SK-N-SH (cell line): ENCODE results near the gene HEG1. TPM values are rescaled to one million over a fixed set of nuclear protein-coding genes. Genes with fewer than 3 reads are reported as not detected.

Experiments
- CTCF ChIA-PET: fragments of 300-600, 350-600 bp; formaldehyde crosslinking; extraction: SDS; loops from one replicate; lab custom pipeline; 2021; lab: Yijun Ruan, JAX
- POLR2A ChIA-PET: fragments of 350-600 bp; sonication (Branson Sonifier 250); formaldehyde crosslinking; extraction: SDS; loops from one replicate; lab custom pipeline; 2020; ENCODE audit warnings: antibody characterized with exemption, inconsistent platforms; lab: Yijun Ruan, JAX
- DNase-seq: peaks from one replicate; pipeline ENCODE4 v3.0.0; 2012
- H2AFZ ChIP-seq: fragments of 200-600 bp; sonication (generic); 2 replicates; pipeline ENCODE4 v1.8.1; 2016; ENCODE audit warnings: antibody characterized with exemption, mild to moderate bottlenecking, low read depth
- H3F3A ChIP-seq: fragments of 200-600 bp; sonication (generic); replicated peaks from 2 replicates; pipeline ENCODE3; 2016; ENCODE audit warnings: antibody characterized with exemption, mild to moderate bottlenecking; ENCODE audit not compliant: insufficient read depth
- H3K27ac ChIP-seq, 2 experiments: fragments of 200-500 bp in 1 of 2; fragments of 200-600 bp in 1 of 2; sonication (Bioruptor generic) in 1 of 2; sonication (generic), shearing (Covaris generic) in 1 of 2; 2 replicates each; pipeline versions ENCODE4 v1.5.1 to v1.6.1; 2014 to 2016; ENCODE audit warnings: low read depth in 2 of 2, inconsistent platforms in 1 of 2, low read length in 1 of 2, mild to moderate bottlenecking in 1 of 2, mixed read lengths in 1 of 2
- H3K27me3 ChIP-seq: fragments of 200-600 bp; sonication (generic), shearing (Covaris generic); 2 replicates; pipeline ENCODE4 v1.6.1; 2016; ENCODE audit warnings: mixed run types; ENCODE audit not compliant: insufficient read depth
- H3K36me3 ChIP-seq, 2 experiments: fragments of 200-500 bp in 1 of 2; fragments of 200-600 bp in 1 of 2; sonication (Bioruptor generic) in 1 of 2; sonication (generic) in 1 of 2; replicated peaks in 1 of 2; 2 replicates each; pipeline versions ENCODE3 to v1.5.1; 2014 to 2016; ENCODE audit warnings: low read length in 1 of 2, mild to moderate bottlenecking in 1 of 2; ENCODE audit not compliant: insufficient read depth in 2 of 2, control insufficient read depth in 1 of 2
- H3K4me1 ChIP-seq, 2 experiments: fragments of 200-500 bp in 1 of 2; fragments of 200-600 bp in 1 of 2; sonication (Bioruptor generic) in 1 of 2; sonication (generic), shearing (Covaris generic) in 1 of 2; 2 replicates each; pipeline versions ENCODE4 v1.5.1 to v1.6.1; 2014 to 2016; ENCODE audit warnings: low read depth in 1 of 2, low read length in 1 of 2, mixed run types in 1 of 2; ENCODE audit not compliant: insufficient read depth in 2 of 2, control insufficient read depth in 1 of 2
- H3K4me2 ChIP-seq: fragments of 200-600 bp; sonication (generic), shearing (Covaris generic); 2 replicates; pipeline ENCODE4 v1.6.1; 2017; ENCODE audit warnings: mixed run types
- H3K4me3 ChIP-seq, 2 experiments: fragments of 200-500 bp in 1 of 2; fragments of 200-600 bp in 1 of 2; sonication (Bioruptor generic) in 1 of 2; sonication (generic), shearing (Covaris generic) in 1 of 2; 2 replicates each; pipeline versions ENCODE4 v1.5.1 to v1.8.1; 2014 to 2016; ENCODE audit warnings: low read depth in 2 of 2, inconsistent platforms in 1 of 2, low read length in 1 of 2, mild to moderate bottlenecking in 1 of 2, mixed read lengths in 1 of 2, moderate library complexity in 1 of 2
- H3K79me2 ChIP-seq: fragments of 200-600 bp; sonication (generic); 2 replicates; pipeline ENCODE4 v1.8.1; 2017; ENCODE audit warnings: mild to moderate bottlenecking; ENCODE audit not compliant: insufficient read depth
- H3K9ac ChIP-seq: fragments of 200-600 bp; sonication (generic); 2 replicates; pipeline ENCODE4 v1.6.1; 2017; ENCODE audit warnings: mixed run types
- H3K9me2 ChIP-seq: fragments of 200-600 bp; sonication (generic); 2 replicates; pipeline ENCODE4 v1.6.1; 2017; ENCODE audit warnings: mixed run types
- H3K9me3 ChIP-seq: fragments of 200-600 bp; sonication (generic); 2 replicates; pipeline ENCODE4 v1.6.1; 2017; ENCODE audit warnings: mixed run types, mild to moderate bottlenecking, moderate library complexity
- H4K20me1 ChIP-seq: fragments of 200-600 bp; sonication (generic); 2 replicates; pipeline ENCODE4 v1.6.1; 2017; ENCODE audit warnings: mild to moderate bottlenecking, mixed run types; ENCODE audit not compliant: insufficient read depth
- CHD2 ChIP-seq: fragments of 150-350 bp; IDR thresholded peaks from 2 replicates; pipeline ENCODE4 v1.6.1; 2018; ENCODE audit warnings: low read length; ENCODE audit not compliant: partially characterized antibody
- ELF1 ChIP-seq: IDR thresholded peaks from 2 replicates; pipeline ENCODE4 v1.4.0; 2012
- EP300 ChIP-seq, 2 experiments: IDR thresholded peaks; 2 replicates each; pipeline versions ENCODE4 v1.4.0 to v1.6.1; 2012; ENCODE audit warnings: borderline replicate concordance in 1 of 2, low read depth in 1 of 2, low read length in 1 of 2
- FOSL2 ChIP-seq: IDR thresholded peaks from 2 replicates; pipeline ENCODE4 v1.4.0; 2012; ENCODE audit warnings: low read depth, mild to moderate bottlenecking, moderate library complexity, borderline replicate concordance
- FOXM1 ChIP-seq: IDR thresholded peaks from 2 replicates; pipeline ENCODE4 v1.4.0; 2012; ENCODE audit warnings: low read depth, mild to moderate bottlenecking
- JUND ChIP-seq: IDR thresholded peaks from 2 replicates; pipeline ENCODE4 v1.4.0; 2012
- MEF2A ChIP-seq: IDR thresholded peaks from 2 replicates; pipeline ENCODE4 v1.4.0; 2012; ENCODE audit warnings: low read depth, borderline replicate concordance
- NFIC ChIP-seq: IDR thresholded peaks from 2 replicates; pipeline ENCODE4 v1.4.0; 2012; ENCODE audit warnings: borderline replicate concordance
- POLR2AphosphoS5 ChIP-seq: IDR thresholded peaks from 2 replicates; pipeline ENCODE4 v1.6.1; 2012; ENCODE audit warnings: low read depth, low read length
- RAD21 ChIP-seq: IDR thresholded peaks from 2 replicates; pipeline ENCODE4 v1.6.1; 2012; ENCODE audit warnings: mild to moderate bottlenecking, low read length
- RCOR1 ChIP-seq: fragments of 150-350 bp; IDR thresholded peaks from 2 replicates; pipeline ENCODE4 v1.6.1; 2017; ENCODE audit warnings: antibody characterized with exemption, low read length
- RXRA ChIP-seq: IDR thresholded peaks from 2 replicates; pipeline ENCODE4 v1.4.0; 2012; ENCODE audit warnings: low read depth, mild to moderate bottlenecking, borderline replicate concordance
- SMC3 ChIP-seq: IDR thresholded peaks from 2 replicates; pipeline ENCODE4 v1.6.1; 2012; ENCODE audit warnings: low read depth, low read length, improper control_type of control experiment
- TCF12 ChIP-seq: IDR thresholded peaks from 2 replicates; pipeline ENCODE4 v1.4.0; 2012
- TEAD4 ChIP-seq: IDR thresholded peaks from 2 replicates; pipeline ENCODE4 v1.4.0; 2012; ENCODE audit warnings: mild to moderate bottlenecking, borderline replicate concordance; ENCODE audit not compliant: insufficient read depth
- WGBS: methylation state at CpG from one replicate; pipeline ENCODE4 v1.1.6; 2017; ENCODE audit warnings: low lambda C conversion rate; 5-methylcytosine and 5-hydroxymethylcytosine counted together
- polyA plus RNA-seq, 3 experiments: library from polyadenylated mRNA; depleted of rRNA; stranded (reverse); fragments of >200 nt; gene quantifications; 2 replicates each; pipeline ENCODE4 v1.2.3, GENCODE V29; 2012
- TF ChIP-seq, protein P1 (sequence below): IDR thresholded peaks from 2 replicates; pipeline ENCODE4 v1.6.1; 2012; ENCODE audit warnings: mild to moderate bottlenecking, low read depth, low read length, moderate library complexity
- TF ChIP-seq, protein P2 (sequence below): IDR thresholded peaks from 2 replicates; pipeline ENCODE4 v1.4.0; 2012; ENCODE audit warnings: low read depth, borderline replicate concordance
- TF ChIP-seq, protein P3 (sequence below): IDR thresholded peaks from 2 replicates; pipeline ENCODE4; 2012
- TF ChIP-seq, protein P4 (sequence below): fragments of 200-600 bp; sonication (generic); IDR thresholded peaks from 2 replicates; pipeline ENCODE4 v1.6.1; 2017; ENCODE audit warnings: antibody characterized with exemption, mild to moderate bottlenecking, moderate library complexity
- TF ChIP-seq, protein P5 (sequence below): fragments of 150-350 bp; IDR thresholded peaks from 2 replicates; pipeline ENCODE4 v1.6.1; 2016; ENCODE audit warnings: mild to moderate bottlenecking, low read depth, low read length
- TF ChIP-seq, protein P6 (sequence below): IDR thresholded peaks from 2 replicates; pipeline ENCODE4 v1.4.0; 2012; ENCODE audit warnings: low read depth

The HEG1 gene
- polyA plus RNA-seq, 1 of the 3 experiments (the other 2 are of a cell fraction): 27.7 TPM

DNA sequence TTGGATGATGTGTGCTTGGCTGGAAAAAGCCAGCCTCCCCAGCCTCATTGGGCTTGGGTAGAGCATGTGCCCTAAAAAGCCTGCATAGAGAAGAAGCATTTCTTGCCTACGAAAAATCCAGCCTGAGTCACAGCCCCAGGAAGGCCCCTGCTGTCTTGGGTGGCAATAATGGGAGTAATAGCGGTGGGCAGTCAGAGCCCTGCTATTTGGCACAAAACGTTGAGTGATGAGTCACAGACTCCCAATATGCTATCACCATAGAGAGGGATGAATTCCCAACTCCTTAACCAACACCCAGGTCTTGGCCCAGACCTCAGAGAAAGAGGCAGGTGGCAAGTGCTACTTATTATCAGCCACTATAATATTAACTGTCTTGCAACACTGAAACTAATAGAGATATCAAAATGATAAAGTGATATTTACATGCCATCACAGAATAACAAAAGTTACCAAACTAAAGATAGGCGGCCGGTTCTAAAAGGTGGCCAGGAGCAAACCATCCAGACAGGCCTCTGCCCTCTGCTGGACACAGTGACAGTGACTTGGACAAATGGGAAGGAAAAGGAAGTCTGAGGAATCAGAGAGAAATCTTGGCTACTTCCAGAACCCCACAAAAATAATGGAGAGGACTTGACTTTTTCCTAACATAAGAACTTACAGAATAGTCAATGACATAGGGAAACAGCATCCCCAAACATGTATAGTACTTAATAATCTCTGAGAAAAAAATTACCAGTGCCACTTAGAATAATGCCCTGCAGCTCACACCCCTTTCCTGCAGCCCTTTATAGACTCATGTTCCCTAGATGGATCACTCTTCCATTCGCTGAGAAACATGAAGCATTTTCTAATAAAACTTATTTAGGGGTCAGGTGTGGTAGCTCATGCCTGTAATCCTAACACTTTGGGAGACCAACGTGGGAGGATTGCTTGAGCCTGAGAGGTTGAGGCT lies 69.3 kb downstream of the HEG1 start:
- CTCF ChIA-PET: interaction anchor here (0.8 to 6.2 kb wide), 11 partner anchors 9 to 599 kb away, joined by 3 to 41 read pairs (median 3); no protein-coding TSS in a partner anchor
- no peaks in the 10 kb centered on the region for H3K9me3 ChIP-seq
- H3F3A ChIP-seq: peaks cover 40% of the 10 kb centered on the region
- DNase-seq: peak; percentile 45
- TF ChIP-seq SMC3 (peak; percentile 60; the same call in 1 of the 2 replicates), POLR2AphosphoS5 (peak; percentile 77), TCF12 (peak; percentile 85), RXRA (peak; percentile 49; the same call in 1 of the 2 replicates), FOSL2 (peak; percentile 96), CHD2 (no peak), RCOR1 (no peak), RAD21 (peak; percentile 71), JUND (peak; percentile 94), EP300 (IDR thresholded peaks at IDR 0.05; ENCODE audit: borderline replicate concordance in 1 of 2, low read depth in 1 of 2, low read length in 1 of 2) (peak in 1 of 2 experiments; percentile 87; a peak in 1 of 4 replicates), MEF2A (no peak), ELF1 (no peak), NFIC (peak; percentile 94), TEAD4 (peak; percentile 88; the same call in 1 of the 2 replicates), FOXM1 (no peak)
- TF ChIP-seq, protein P1, sequence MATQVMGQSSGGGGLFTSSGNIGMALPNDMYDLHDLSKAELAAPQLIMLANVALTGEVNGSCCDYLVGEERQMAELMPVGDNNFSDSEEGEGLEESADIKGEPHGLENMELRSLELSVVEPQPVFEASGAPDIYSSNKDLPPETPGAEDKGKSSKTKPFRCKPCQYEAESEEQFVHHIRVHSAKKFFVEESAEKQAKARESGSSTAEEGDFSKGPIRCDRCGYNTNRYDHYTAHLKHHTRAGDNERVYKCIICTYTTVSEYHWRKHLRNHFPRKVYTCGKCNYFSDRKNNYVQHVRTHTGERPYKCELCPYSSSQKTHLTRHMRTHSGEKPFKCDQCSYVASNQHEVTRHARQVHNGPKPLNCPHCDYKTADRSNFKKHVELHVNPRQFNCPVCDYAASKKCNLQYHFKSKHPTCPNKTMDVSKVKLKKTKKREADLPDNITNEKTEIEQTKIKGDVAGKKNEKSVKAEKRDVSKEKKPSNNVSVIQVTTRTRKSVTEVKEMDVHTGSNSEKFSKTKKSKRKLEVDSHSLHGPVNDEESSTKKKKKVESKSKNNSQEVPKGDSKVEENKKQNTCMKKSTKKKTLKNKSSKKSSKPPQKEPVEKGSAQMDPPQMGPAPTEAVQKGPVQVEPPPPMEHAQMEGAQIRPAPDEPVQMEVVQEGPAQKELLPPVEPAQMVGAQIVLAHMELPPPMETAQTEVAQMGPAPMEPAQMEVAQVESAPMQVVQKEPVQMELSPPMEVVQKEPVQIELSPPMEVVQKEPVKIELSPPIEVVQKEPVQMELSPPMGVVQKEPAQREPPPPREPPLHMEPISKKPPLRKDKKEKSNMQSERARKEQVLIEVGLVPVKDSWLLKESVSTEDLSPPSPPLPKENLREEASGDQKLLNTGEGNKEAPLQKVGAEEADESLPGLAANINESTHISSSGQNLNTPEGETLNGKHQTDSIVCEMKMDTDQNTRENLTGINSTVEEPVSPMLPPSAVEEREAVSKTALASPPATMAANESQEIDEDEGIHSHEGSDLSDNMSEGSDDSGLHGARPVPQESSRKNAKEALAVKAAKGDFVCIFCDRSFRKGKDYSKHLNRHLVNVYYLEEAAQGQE: peak; percentile 60; the same call in 1 of the 2 replicates
- TF ChIP-seq, protein P2, sequence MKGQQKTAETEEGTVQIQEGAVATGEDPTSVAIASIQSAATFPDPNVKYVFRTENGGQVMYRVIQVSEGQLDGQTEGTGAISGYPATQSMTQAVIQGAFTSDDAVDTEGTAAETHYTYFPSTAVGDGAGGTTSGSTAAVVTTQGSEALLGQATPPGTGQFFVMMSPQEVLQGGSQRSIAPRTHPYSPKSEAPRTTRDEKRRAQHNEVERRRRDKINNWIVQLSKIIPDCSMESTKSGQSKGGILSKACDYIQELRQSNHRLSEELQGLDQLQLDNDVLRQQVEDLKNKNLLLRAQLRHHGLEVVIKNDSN: no peak
- TF ChIP-seq, protein P3, sequence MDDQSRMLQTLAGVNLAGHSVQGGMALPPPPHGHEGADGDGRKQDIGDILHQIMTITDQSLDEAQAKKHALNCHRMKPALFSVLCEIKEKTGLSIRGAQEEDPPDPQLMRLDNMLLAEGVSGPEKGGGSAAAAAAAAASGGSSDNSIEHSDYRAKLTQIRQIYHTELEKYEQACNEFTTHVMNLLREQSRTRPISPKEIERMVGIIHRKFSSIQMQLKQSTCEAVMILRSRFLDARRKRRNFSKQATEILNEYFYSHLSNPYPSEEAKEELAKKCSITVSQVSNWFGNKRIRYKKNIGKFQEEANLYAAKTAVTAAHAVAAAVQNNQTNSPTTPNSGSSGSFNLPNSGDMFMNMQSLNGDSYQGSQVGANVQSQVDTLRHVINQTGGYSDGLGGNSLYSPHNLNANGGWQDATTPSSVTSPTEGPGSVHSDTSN: peak; percentile 69
- TF ChIP-seq, protein P4, sequence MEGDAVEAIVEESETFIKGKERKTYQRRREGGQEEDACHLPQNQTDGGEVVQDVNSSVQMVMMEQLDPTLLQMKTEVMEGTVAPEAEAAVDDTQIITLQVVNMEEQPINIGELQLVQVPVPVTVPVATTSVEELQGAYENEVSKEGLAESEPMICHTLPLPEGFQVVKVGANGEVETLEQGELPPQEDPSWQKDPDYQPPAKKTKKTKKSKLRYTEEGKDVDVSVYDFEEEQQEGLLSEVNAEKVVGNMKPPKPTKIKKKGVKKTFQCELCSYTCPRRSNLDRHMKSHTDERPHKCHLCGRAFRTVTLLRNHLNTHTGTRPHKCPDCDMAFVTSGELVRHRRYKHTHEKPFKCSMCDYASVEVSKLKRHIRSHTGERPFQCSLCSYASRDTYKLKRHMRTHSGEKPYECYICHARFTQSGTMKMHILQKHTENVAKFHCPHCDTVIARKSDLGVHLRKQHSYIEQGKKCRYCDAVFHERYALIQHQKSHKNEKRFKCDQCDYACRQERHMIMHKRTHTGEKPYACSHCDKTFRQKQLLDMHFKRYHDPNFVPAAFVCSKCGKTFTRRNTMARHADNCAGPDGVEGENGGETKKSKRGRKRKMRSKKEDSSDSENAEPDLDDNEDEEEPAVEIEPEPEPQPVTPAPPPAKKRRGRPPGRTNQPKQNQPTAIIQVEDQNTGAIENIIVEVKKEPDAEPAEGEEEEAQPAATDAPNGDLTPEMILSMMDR: peak; percentile 79
- TF ChIP-seq, protein P5, sequence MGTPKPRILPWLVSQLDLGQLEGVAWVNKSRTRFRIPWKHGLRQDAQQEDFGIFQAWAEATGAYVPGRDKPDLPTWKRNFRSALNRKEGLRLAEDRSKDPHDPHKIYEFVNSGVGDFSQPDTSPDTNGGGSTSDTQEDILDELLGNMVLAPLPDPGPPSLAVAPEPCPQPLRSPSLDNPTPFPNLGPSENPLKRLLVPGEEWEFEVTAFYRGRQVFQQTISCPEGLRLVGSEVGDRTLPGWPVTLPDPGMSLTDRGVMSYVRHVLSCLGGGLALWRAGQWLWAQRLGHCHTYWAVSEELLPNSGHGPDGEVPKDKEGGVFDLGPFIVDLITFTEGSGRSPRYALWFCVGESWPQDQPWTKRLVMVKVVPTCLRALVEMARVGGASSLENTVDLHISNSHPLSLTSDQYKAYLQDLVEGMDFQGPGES: no peak
- TF ChIP-seq, protein P6, sequence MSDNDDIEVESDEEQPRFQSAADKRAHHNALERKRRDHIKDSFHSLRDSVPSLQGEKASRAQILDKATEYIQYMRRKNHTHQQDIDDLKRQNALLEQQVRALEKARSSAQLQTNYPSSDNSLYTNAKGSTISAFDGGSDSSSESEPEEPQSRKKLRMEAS: peak; percentile 85
- H4K20me1 ChIP-seq: no peaks in the 10 kb centered on the region
- peaks cover 8 to 40% of the 10 kb centered on the region in 2 experiments for H3K36me3 ChIP-seq
- no peaks in the 10 kb centered on the region for H3K9me2 ChIP-seq
- H3K27me3 ChIP-seq: no peaks in the 10 kb centered on the region
- POLR2A ChIA-PET: no interaction called here
- H3K4me2 ChIP-seq: peak overlapping the region; percentile 65
- peak overlapping the region; percentile 56 to 98 for H3K27ac ChIP-seq
- H3K9ac ChIP-seq: peak overlapping the region; percentile 73
- 41% methylated on average over 6 of the region's 7 CpGs for WGBS
- peaks cover 5 to 21% of the 10 kb centered on the region in 2 experiments; a peak in 3 of 4 replicates for H3K4me1 ChIP-seq
- H3K79me2 ChIP-seq: no peaks in the 10 kb centered on the region; the same call in 1 of the 2 replicates
- peak overlapping the region in 1 of 2 experiments; percentile 31; a peak in 1 of 4 replicates for H3K4me3 ChIP-seq
- H2AFZ ChIP-seq: no peak overlapping the region
